PFSK-1 (cell line): ENCODE data around the gene KITLG.

Experiments used
- FOXP2 ChIP-seq: optimal IDR thresholded peaks from 2 replicates; pipeline ENCODE3; 2011; ENCODE audit warnings: borderline replicate concordance, control low read depth, inconsistent platforms; ENCODE audit not compliant: insufficient read depth; ENCODE audit errors: extremely low read length, extremely low read depth
- POLR2AphosphoS5 ChIP-seq: IDR thresholded peaks from 2 replicates; pipeline ENCODE4 v1.6.1; 2012; ENCODE audit warnings: low read depth, mild to moderate bottlenecking, control low read depth, low read length, moderate library complexity
- SIN3A ChIP-seq: IDR thresholded peaks from 2 replicates; pipeline ENCODE4 v1.6.1; 2012; ENCODE audit warnings: mild to moderate bottlenecking, low read length, moderate library complexity, borderline replicate concordance; ENCODE audit not compliant: insufficient read depth
- TAF1 ChIP-seq: IDR thresholded peaks from 2 replicates; pipeline ENCODE4 v1.6.1; 2012; ENCODE audit warnings: low read length, control low read depth, borderline replicate concordance; ENCODE audit not compliant: insufficient read depth
- TF ChIP-seq, protein P1 (sequence below), 2 experiments: IDR thresholded peaks; 2 replicates each; pipeline versions ENCODE4 v1.6.1 to v1.8.0; 2011 to 2012; ENCODE audit warnings: low read depth in 2 of 2, low read length in 2 of 2, control low read depth in 1 of 2, inconsistent platforms in 1 of 2, mild to moderate bottlenecking in 1 of 2, moderate library complexity in 1 of 2; ENCODE audit not compliant: insufficient read depth in 1 of 2

Gene KITLG

GRCh38 chr12:88544991-88545980 is 35.0 kb downstream of the KITLG start:
- TF ChIP-seq TAF1 = no peak
- TF ChIP-seq, protein P1, sequence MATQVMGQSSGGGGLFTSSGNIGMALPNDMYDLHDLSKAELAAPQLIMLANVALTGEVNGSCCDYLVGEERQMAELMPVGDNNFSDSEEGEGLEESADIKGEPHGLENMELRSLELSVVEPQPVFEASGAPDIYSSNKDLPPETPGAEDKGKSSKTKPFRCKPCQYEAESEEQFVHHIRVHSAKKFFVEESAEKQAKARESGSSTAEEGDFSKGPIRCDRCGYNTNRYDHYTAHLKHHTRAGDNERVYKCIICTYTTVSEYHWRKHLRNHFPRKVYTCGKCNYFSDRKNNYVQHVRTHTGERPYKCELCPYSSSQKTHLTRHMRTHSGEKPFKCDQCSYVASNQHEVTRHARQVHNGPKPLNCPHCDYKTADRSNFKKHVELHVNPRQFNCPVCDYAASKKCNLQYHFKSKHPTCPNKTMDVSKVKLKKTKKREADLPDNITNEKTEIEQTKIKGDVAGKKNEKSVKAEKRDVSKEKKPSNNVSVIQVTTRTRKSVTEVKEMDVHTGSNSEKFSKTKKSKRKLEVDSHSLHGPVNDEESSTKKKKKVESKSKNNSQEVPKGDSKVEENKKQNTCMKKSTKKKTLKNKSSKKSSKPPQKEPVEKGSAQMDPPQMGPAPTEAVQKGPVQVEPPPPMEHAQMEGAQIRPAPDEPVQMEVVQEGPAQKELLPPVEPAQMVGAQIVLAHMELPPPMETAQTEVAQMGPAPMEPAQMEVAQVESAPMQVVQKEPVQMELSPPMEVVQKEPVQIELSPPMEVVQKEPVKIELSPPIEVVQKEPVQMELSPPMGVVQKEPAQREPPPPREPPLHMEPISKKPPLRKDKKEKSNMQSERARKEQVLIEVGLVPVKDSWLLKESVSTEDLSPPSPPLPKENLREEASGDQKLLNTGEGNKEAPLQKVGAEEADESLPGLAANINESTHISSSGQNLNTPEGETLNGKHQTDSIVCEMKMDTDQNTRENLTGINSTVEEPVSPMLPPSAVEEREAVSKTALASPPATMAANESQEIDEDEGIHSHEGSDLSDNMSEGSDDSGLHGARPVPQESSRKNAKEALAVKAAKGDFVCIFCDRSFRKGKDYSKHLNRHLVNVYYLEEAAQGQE (IDR thresholded peaks at IDR 0.05; ENCODE audit: insufficient read depth in 1 of 2, low read depth in 2 of 2, low read length in 2 of 2) = no peak

DNA sequence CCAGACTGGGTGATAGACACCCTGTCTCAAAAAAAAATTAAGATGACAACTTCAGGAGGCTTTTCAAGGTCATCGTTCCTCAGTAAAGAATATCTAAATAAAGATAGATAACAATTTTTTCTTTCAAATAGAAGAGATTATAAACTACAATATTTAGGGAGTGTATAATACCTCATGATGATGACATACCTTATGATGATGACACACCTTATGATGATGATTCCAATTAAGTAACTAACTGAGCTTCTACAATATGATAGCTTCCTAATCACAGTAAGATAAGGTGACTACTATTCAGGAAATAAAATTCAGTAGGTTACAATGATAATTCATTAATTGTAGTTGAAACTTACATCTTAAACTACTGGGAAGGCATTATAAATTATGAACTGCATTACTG is 40.4 kb downstream of the KITLG start:
- TF ChIP-seq POLR2AphosphoS5 = no peak
- TF ChIP-seq, protein P1 (IDR thresholded peaks at IDR 0.05; ENCODE audit: insufficient read depth in 1 of 2, low read depth in 2 of 2, low read length in 2 of 2) = no peak
- no peak for TF ChIP-seq SIN3A
- no peak for TF ChIP-seq TAF1
- TF ChIP-seq FOXP2 = no peak

DNA sequence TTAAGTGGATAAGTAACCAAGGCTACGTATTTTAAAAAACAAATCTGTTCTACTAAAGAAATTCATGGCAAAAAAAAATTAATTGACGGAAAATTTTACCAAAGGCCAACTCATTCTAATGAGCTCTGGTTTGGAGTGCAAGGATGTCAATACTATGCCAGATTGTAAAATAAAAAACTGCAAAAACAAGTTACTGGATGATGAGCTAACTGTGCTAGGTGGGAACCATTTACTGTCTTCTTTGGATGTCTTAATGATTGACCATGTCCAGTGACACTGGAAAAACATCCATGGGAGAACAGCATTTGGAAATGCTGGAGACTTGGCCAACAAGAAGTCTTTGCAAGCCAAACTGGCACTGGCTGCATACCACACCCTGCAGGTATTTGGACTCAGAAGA is 41.6 kb downstream of the KITLG start:
- TF ChIP-seq, protein P1 (IDR thresholded peaks at IDR 0.05; ENCODE audit: insufficient read depth in 1 of 2, low read depth in 2 of 2, low read length in 2 of 2) = no peak

DNA sequence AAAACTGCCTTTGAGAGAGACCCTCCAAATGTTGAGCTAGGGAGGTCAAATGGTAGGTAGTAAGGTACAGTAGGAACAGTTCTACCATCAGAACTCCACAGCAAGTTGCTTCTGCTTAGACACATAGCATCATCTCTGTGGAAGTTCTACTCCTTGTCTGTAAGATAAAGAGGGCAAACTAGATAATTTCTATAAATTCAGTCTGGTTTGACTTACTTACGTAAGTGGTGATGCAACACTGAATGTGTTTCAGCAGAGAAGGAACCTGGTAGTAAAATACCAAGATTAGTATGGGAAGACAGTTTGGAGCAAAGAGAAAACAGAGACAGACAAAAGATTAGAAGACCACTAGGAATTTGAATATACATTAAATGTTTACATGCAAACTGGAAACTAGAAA is 42.0 kb downstream of the KITLG start:
- TF ChIP-seq, protein P1 (IDR thresholded peaks at IDR 0.05; ENCODE audit: insufficient read depth in 1 of 2, low read depth in 2 of 2, low read length in 2 of 2) = no peak
- TF ChIP-seq SIN3A = no peak
- no peak for TF ChIP-seq TAF1

DNA sequence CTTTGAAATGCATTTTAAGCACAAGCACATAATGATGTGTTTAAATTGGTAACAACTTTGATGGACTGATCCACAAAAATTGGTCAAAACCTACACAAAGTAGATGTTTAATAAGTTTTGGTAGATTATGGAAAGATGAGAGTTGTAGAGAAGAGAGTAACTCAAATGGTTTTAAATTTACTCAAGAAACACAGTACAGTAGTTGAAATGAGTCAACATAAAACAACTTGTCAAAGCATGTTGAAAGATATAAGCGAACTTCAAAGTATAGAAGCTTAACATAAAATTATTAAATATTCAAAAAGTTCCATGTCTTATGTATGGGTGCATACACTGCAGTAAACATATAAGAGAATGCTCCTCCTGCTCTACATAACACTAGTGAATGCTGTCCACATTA is 49.4 kb downstream of the KITLG start:
- TF ChIP-seq POLR2AphosphoS5 (no peak), FOXP2 (no peak), TAF1 (no peak), SIN3A (no peak)
- TF ChIP-seq, protein P1 (IDR thresholded peaks at IDR 0.05; ENCODE audit: insufficient read depth in 1 of 2, low read depth in 2 of 2, low read length in 2 of 2) = no peak
